Choroid plexus epithelial cell (primary cell): ENCODE measurements around the gene GLS.
A peak's percentile ranks its signal among the peaks of the same experiment; 100 is the strongest.

Experiments
- DNase-seq: peaks from one replicate; pipeline ENCODE4 v3.0.0-alpha.2; 2010; ENCODE audit warnings: low read depth
- H3K4me3 ChIP-seq: 2 replicates; pipeline ENCODE4 v1.5.1; 2011; ENCODE audit warnings: low read depth, mild to moderate bottlenecking, control low read depth, low read length, moderate library complexity
- CTCF ChIP-seq: conservative IDR thresholded peaks from 2 replicates; pipeline ENCODE4 v1.5.1; 2011; ENCODE audit warnings: low read depth, mild to moderate bottlenecking, control low read depth, inconsistent platforms, low read length, moderate library complexity

The GLS gene

DNA sequence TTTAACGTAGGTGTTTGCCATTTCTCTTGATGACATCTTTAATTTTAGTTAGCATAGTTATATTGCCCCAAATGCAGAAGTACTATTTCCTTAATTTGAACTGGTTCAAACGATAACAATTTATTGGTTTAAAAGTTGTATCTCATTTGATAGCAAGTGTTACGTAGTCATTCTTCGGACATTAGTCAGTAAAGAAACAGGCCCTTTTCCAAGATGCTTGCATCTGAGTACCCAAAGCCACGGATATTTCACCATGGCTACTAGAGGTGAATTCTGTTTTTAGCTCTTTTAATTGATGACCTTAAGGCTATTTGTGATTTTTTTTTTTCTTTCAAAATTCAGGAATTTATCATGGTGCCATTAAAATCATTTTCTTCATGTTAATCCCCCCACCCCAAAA is 32.1 kb downstream of the GLS start:
- DNase-seq, result peak; percentile 62
- TF ChIP-seq CTCF, result no peak
- no peak overlapping the region for H3K4me3 ChIP-seq

DNA sequence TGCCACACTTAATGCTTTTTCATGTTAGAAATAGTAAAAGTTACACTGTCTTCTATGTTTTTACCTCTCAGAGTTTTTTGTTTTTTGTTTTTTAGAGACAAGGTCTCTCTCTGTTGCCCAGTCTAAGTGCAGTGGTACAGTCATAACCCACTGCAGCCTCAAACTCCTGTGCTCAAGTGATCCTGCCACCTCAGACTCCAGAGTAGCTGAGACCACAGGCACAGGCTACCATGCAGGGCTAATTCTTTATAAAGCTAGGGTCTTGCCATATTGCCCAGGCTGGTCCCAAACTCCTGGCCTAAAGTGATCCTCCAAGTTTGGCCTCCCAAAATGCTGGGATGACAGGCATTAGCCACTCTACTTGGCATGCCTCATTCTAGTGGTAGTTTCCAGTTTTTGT is 33.1 kb downstream of the GLS start:
- no peak overlapping the region for H3K4me3 ChIP-seq
- TF ChIP-seq CTCF, result no peak
- no peak for DNase-seq

- DNase-seq, result no peak
Observed at GRCh38 chr2:190916829-190917228, 36.2 kb downstream of the GLS start.

DNA sequence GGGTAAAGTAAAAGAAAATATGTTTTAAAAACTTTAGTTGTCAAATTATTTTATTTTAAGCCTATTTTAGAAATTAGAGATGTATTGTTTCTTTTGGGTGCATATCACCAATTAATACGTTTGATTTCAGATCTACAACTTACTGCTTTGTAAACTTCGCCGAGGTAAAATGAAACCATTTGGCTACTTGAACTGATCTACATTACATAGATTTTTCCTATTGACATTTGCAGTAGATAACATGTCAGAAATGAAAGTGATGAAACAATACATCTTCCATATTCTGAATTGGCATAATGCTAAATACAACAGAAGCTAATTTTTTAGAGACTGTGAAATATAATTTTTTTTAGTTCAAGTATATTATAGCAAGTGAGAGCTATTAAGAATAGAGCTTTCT is 39.5 kb downstream of the GLS start:
- no peak for TF ChIP-seq CTCF
- DNase-seq, result no peak

More at GRCh38 chr2:190916829-190917228, 36.2 kb downstream of the GLS start:
- TF ChIP-seq CTCF, result no peak
- H3K4me3 ChIP-seq, result no peak overlapping the region

DNA sequence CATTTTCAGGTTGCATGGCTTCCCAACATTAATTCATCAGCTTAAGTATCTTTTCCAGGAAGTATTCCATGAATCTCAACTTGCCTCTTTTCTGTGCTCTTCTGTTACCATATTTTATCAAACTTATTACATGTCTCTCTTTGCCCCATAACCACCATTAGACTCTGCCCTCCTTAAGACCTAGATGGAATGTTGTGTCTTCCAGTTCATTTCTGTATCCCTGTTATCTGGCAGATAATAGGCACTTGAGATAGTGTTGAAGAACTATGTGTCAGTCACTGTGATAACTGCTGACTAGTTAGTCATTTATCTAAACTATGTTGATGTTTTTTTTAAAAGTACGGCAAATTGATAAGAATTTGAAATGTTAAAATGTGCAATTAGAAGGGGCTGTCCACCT is 41.8 kb downstream of the GLS start:
- no peak for TF ChIP-seq CTCF
- H3K4me3 ChIP-seq, result no peak overlapping the region
- no peak for DNase-seq

More for the DNA sequence above, 39.5 kb downstream of the GLS start:
- H3K4me3 ChIP-seq, result no peak overlapping the region

- DNase-seq, result peak; percentile 56
- no peak overlapping the region for H3K4me3 ChIP-seq
- no peak for TF ChIP-seq CTCF
Observed at GRCh38 chr2:190927301-190927700, 46.7 kb downstream of the GLS start.

- no peak for DNase-seq
- no peak for TF ChIP-seq CTCF
Observed at GRCh38 chr2:190929919-190930318, 49.3 kb downstream of the GLS start.

More at GRCh38 chr2:190929919-190930318, 49.3 kb downstream of the GLS start:
- H3K4me3 ChIP-seq, result no peak overlapping the region
